ENCODE results near the gene SSRP1. TPM values are rescaled to one million over a fixed set of nuclear protein-coding genes. Genes with fewer than 3 reads are reported as not detected.

Gene SSRP1
- total RNA-seq, 2 experiments from 2014 or later = 304 to 322 TPM

DNA sequence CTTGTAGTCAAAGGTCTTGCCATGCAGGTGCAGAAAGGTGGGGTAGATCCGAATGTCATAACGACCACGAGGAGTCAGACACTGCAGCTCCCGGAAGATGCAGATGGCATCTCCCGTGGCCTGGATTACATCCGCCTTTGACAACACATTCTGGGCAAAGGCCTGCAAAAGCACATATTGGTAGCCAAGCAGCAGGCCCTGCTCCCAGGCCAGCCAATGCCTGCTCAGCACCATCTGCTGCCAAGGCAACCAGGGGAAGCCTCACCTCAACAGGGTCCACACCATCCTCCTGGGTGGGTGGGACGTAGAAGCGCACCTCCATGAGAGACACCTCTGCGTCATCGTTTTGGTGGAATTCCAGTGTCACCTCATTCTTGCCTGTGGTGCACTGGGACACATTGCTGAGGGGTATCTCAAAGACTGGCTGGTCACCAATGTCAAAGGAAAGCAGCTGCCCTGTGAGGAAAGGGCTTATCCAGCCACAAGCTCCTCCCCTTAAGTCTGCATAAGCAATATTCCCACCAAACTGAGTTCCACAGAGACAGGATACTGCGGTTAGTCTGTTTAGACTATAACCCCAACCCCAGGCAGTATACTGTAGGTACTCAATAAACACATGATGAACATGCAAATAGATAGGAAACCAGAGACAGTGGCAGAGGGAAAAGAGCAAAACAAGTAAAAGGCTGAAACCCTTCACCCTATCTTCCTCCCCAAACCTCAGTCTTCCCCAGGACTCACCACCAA lies 2.8 kb downstream of the SSRP1 start:
- Mint-ChIP-seq H3K4me1 (ENCODE audit: low read depth) (peaks cover 51% of the 10 kb centered on the region), H3K36me3 (ENCODE audit: low read depth) (peaks cover 63% of the 10 kb centered on the region), H3K27me3 (ENCODE audit: low read depth) (no peaks in the 10 kb centered on the region), H3K9me3 (no peaks in the 10 kb centered on the region), H3K4me3 (no peak overlapping the region), H3K27ac (peak overlapping the region; percentile 21)
- intact Hi-C loops (cut with micrococcal nuclease) = no loop called here
- DNase-seq = no peak
- CTCF ChIA-PET = interaction anchor here (1.5 to 1.6 kb wide), 2 partner anchors 11 to 160 kb away, joined by 4 to 5 read pairs; no protein-coding TSS in a partner anchor

DNA sequence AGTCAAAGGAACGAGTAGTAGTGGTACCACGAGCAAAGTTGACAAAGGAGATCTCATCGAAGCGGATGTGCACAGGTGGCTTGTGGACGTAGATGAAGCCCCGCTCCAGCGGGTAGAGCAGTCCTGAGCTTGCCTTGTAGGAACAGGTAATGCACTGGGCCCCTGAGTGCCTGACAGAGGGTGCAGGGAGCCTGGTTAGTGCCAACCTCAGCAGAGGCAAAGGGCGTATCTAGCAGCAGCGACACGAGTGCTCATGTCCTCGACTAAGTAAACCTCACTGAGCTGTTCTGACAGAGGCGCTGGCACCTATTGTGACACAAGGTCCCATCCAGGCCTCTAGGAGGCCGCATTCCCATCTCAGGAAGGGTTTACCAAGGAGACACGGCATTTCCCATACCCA lies 4.0 kb downstream of the SSRP1 start:
- no peaks in the 10 kb centered on the region for H3K9me3 Mint-ChIP-seq
- H3K4me1 Mint-ChIP-seq (ENCODE audit: low read depth) = peaks cover 57% of the 10 kb centered on the region
- H3K36me3 Mint-ChIP-seq (ENCODE audit: low read depth) = peaks cover 74% of the 10 kb centered on the region
- H3K27me3 Mint-ChIP-seq (ENCODE audit: low read depth) = no peaks in the 10 kb centered on the region
- intact Hi-C loops (cut with micrococcal nuclease) = no loop called here
- no peak overlapping the region for H3K4me3 Mint-ChIP-seq
- no peak overlapping the region for H3K27ac Mint-ChIP-seq
- DNase-seq = no peak
- CTCF ChIA-PET = interaction anchor here (1.1 kb wide), 1 partner anchor 8 kb away, joined by 3 read pairs; no protein-coding TSS in a partner anchor

GRCh38 chr11:57330029-57330428 lies 5.7 kb downstream of the SSRP1 start:
- CTCF ChIA-PET = interaction anchor here (0.8 to 1.6 kb wide), 2 partner anchors 30 to 127 kb away, joined by 3 to 4 read pairs; no protein-coding TSS in a partner anchor
- peaks cover 88% of the 10 kb centered on the region for H3K36me3 Mint-ChIP-seq (ENCODE audit: low read depth)
- H3K27ac Mint-ChIP-seq = peak overlapping the region; percentile 78
- no peak overlapping the region for H3K4me3 Mint-ChIP-seq
- no peaks in the 10 kb centered on the region for H3K27me3 Mint-ChIP-seq (ENCODE audit: low read depth)
- intact Hi-C loops (cut with micrococcal nuclease) = no loop called here
- peaks cover 64% of the 10 kb centered on the region for H3K4me1 Mint-ChIP-seq (ENCODE audit: low read depth)
- no peaks in the 10 kb centered on the region for H3K9me3 Mint-ChIP-seq
- DNase-seq = no peak

DNA sequence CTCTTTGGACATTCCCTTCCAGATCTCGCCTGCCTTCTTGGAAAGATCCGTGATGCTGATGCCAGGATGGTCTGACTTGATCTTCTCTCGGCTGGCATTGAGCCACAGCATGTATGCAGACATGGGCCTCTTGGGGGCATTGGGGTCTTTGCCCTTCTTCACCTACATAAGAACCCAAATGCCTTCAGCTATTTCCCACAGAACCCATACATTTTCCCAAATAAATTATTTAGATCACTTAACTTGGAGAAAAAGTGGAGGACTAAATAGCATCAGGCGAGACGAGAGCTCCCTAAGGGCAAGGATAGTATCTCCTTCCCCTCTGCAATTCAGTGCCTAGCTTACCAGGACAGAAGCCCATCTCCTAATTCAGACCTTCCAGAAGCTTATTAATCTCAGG lies 8.0 kb downstream of the SSRP1 start:
- DNase-seq = no peak
- CTCF ChIA-PET = no interaction called here
- no peak overlapping the region for H3K4me3 Mint-ChIP-seq
- H3K9me3 Mint-ChIP-seq = no peaks in the 10 kb centered on the region
- no peak overlapping the region for H3K27ac Mint-ChIP-seq
- peaks cover 59% of the 10 kb centered on the region for H3K4me1 Mint-ChIP-seq (ENCODE audit: low read depth)
- intact Hi-C loops (cut with micrococcal nuclease) = loop anchor here (10.0 kb wide), 1 partner anchor 1817 kb away; the partner anchor contains the start of gene FAM111A
- peaks cover 71% of the 10 kb centered on the region for H3K36me3 Mint-ChIP-seq (ENCODE audit: low read depth)
- no peaks in the 10 kb centered on the region for H3K27me3 Mint-ChIP-seq (ENCODE audit: low read depth)

- Mint-ChIP-seq H3K27ac (peak overlapping the region; percentile 94), H3K9me3 (no peaks in the 10 kb centered on the region), H3K27me3 (ENCODE audit: low read depth) (no peaks in the 10 kb centered on the region), H3K4me1 (ENCODE audit: low read depth) (peaks cover 62% of the 10 kb centered on the region), H3K36me3 (ENCODE audit: low read depth) (peaks cover 55% of the 10 kb centered on the region), H3K4me3 (peak overlapping the region; percentile 82)
- CTCF ChIA-PET = interaction anchor here (0.7 to 2.5 kb wide), 5 partner anchors 9 to 52 kb away, joined by 3 to 10 read pairs (median 3); partner anchors contain the start of genes P2RX3 and SSRP1
- no peak for DNase-seq
- intact Hi-C loops (cut with micrococcal nuclease) = loop anchor here (1.0 to 10.0 kb wide), 6 partner anchors 10 to 1819 kb away; partner anchors contain the start of genes FAM111A, SSRP1, TIMM10 and ZFP91
Measured at GRCh38 chr11:57325735-57326048, 10.0 kb downstream of the SSRP1 start.

- peaks cover 56% of the 10 kb centered on the region for H3K4me1 Mint-ChIP-seq (ENCODE audit: low read depth)
- peaks cover 50% of the 10 kb centered on the region for H3K36me3 Mint-ChIP-seq (ENCODE audit: low read depth)
- intact Hi-C loops (cut with micrococcal nuclease) = loop anchor here (1.0 to 10.0 kb wide), 6 partner anchors 10 to 1820 kb away; partner anchors contain the start of genes FAM111A, SSRP1, TIMM10 and ZFP91
- H3K4me3 Mint-ChIP-seq = peak within 1 kb of the TSS; percentile 82
- H3K27ac Mint-ChIP-seq = peak within 1 kb of the TSS; percentile 94
- H3K27me3 Mint-ChIP-seq (ENCODE audit: low read depth) = no peaks in the 10 kb centered on the region
- no peaks in the 10 kb centered on the region for H3K9me3 Mint-ChIP-seq
- CTCF ChIA-PET = interaction anchor here (0.6 to 2.5 kb wide), 7 partner anchors 9 to 238 kb away, joined by 3 to 10 read pairs (median 3); partner anchors contain the start of genes P2RX3, RTN4RL2 and SSRP1
- DNase-seq = peak; percentile 95
Measured at GRCh38 chr11:57324886-57325734, 10.6 kb downstream of the SSRP1 start, which contains the start of gene TNKS1BP1. TNKS1BP1 (minus strand) TSS chr11:57324952; CDS start chr11:57321885, 3,067 bp downstream.

DNA sequence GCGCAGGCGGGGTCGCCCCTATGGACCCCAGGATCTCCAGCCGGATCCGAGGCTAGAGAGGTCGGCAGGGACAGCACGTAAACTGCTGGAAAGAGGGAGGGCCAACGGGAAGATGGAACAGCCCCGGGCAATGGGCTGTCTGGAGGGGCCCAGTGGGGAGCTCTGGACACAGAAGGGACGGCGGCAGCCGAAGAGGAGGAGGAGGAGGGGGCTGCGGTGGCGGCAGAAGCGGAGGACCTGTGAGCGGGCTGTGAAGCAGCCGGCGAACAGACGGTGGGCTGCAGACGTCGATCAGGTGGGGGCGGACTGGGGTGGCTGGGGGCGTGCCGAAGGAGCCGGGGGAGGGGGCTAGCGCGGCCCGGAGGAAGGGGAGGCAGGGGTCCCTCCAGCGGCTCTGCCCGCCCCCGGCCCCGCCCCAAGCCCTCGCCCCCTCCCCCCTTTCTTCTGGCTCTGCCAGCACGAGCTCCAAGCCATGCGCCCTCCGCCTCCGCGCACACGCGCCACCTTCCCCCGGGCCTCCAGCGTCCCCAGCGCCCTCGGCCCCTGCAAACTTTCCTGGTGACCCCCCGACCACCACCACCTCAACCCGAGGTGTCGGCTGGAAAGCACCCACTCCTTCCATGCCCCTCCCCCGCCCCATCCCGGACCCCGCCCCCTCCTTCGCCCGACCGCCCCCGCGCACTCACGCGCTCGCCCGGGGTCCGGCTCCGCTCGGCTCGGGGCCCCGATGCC lies 11.4 kb downstream of the SSRP1 start:
- peak overlapping the region; percentile 81 for H3K4me3 Mint-ChIP-seq
- DNase-seq = no peak
- no peaks in the 10 kb centered on the region for H3K27me3 Mint-ChIP-seq (ENCODE audit: low read depth)
- peaks cover 42% of the 10 kb centered on the region for H3K36me3 Mint-ChIP-seq (ENCODE audit: low read depth)
- H3K4me1 Mint-ChIP-seq (ENCODE audit: low read depth) = peaks cover 50% of the 10 kb centered on the region
- H3K9me3 Mint-ChIP-seq = no peaks in the 10 kb centered on the region
- intact Hi-C loops (cut with micrococcal nuclease) = loop anchor here (2.0 to 10.0 kb wide), 2 partner anchors 1254 to 1820 kb away; partner anchors contain the start of genes FAM111A and ZFP91
- CTCF ChIA-PET = interaction anchor here (0.6 to 2.5 kb wide), 2 partner anchors 10 to 136 kb away, joined by 3 to 10 read pairs; partner anchors contain the start of genes RTN4RL2 and SSRP1
- H3K27ac Mint-ChIP-seq = peak overlapping the region; percentile 77

GRCh38 chr11:57323855-57324153 lies 11.9 kb downstream of the SSRP1 start:
- intact Hi-C loops (cut with micrococcal nuclease) = loop anchor here (2.0 to 10.0 kb wide), 2 partner anchors 1255 to 1821 kb away; partner anchors contain the start of genes FAM111A and ZFP91
- CTCF ChIA-PET = interaction anchor here (2.5 kb wide), 1 partner anchor 11 kb away, joined by 10 read pairs; the partner anchor contains the start of gene SSRP1
- Mint-ChIP-seq H3K36me3 (ENCODE audit: low read depth) (peaks cover 43% of the 10 kb centered on the region), H3K27me3 (ENCODE audit: low read depth) (no peaks in the 10 kb centered on the region), H3K9me3 (no peaks in the 10 kb centered on the region), H3K4me3 (peak overlapping the region; percentile 81), H3K4me1 (ENCODE audit: low read depth) (peaks cover 50% of the 10 kb centered on the region), H3K27ac (peak overlapping the region; percentile 23)
- no peak for DNase-seq

- Mint-ChIP-seq H3K36me3 (ENCODE audit: low read depth) (peaks cover 38% of the 10 kb centered on the region), H3K9me3 (no peaks in the 10 kb centered on the region), H3K4me1 (ENCODE audit: low read depth) (peaks cover 50% of the 10 kb centered on the region), H3K27ac (no peak overlapping the region), H3K4me3 (peak overlapping the region; percentile 81), H3K27me3 (ENCODE audit: low read depth) (no peaks in the 10 kb centered on the region)
- no peak for DNase-seq
- intact Hi-C loops (cut with micrococcal nuclease) = loop anchor here (10.0 kb wide), 1 partner anchor 1821 kb away; the partner anchor contains the start of gene FAM111A
- CTCF ChIA-PET = no interaction called here
Measured at GRCh38 chr11:57323167-57323854, 12.4 kb downstream of the SSRP1 start.

GRCh38 chr11:57322256-57323166 lies 13.2 kb downstream of the SSRP1 start:
- H3K9me3 Mint-ChIP-seq = no peaks in the 10 kb centered on the region
- H3K4me1 Mint-ChIP-seq (ENCODE audit: low read depth) = peaks cover 48% of the 10 kb centered on the region
- H3K27ac Mint-ChIP-seq = no peak overlapping the region
- no peaks in the 10 kb centered on the region for H3K27me3 Mint-ChIP-seq (ENCODE audit: low read depth)
- H3K4me3 Mint-ChIP-seq = peak overlapping the region; percentile 81
- intact Hi-C loops (cut with micrococcal nuclease) = loop anchor here (10.0 kb wide), 1 partner anchor 1822 kb away; the partner anchor contains the start of gene FAM111A
- CTCF ChIA-PET = interaction anchor here (0.5 to 0.8 kb wide), 3 partner anchors 11 to 137 kb away, joined by 3 to 4 read pairs (median 3); no protein-coding TSS in a partner anchor
- H3K36me3 Mint-ChIP-seq (ENCODE audit: low read depth) = peaks cover 32% of the 10 kb centered on the region
- peak; percentile 50 for DNase-seq
